Adipose tissue (tissue), 3 donors: ENCODE measurements around the gene GAS7. TPM values are rescaled to one million over a fixed set of nuclear protein-coding genes. Genes with fewer than 3 reads are reported as not detected.

Experiments
- H3K27ac ChIP-seq: one replicate; pipeline ENCODE4 v1.5.1; 2013; ENCODE audit warnings: low read depth, low read length
- WGBS, 3 donors: extraction: QIAGEN DNeasy Blood & Tissue Kit; methylation state at CpG; one replicate each; pipeline ENCODE4 v1.1.7; 2013; 5-methylcytosine and 5-hydroxymethylcytosine counted together
- polyA plus RNA-seq, 3 donors: library from polyadenylated mRNA; stranded (reverse); fragments of 200-250 nt; gene quantifications; one replicate each; pipeline ENCODE4 v1.2.3, GENCODE V29; 2013
- donor health status: healthy with polysubstance abuse.
- donor health status: Bipolar disorder and iron deficiency.
- donor health status: healthy.

The GAS7 gene
- polyA plus RNA-seq, 3 donors = 2.5 to 88.1 (median 16.4) TPM

- 26 to 51% (median 41%) methylated on average over 12 of the region's 12 CpGs for WGBS, 3 donors
These were observed 290.3 kb downstream of the GAS7 start for GRCh38 chr17:9907883-9908648.

GRCh38 chr17:9907131-9907530, 291.3 kb downstream of the GAS7 start:
- no peak overlapping the region for H3K27ac ChIP-seq
- 69 to 90% (median 87%) methylated on average over 7 of the region's 7 CpGs for WGBS, 3 donors

More at GRCh38 chr17:9907883-9908648, 290.3 kb downstream of the GAS7 start:
- H3K27ac ChIP-seq = no peak overlapping the region

GRCh38 chr17:9906616-9907015, 291.8 kb downstream of the GAS7 start:
- 52 to 76% (median 74%) methylated on average over 14 of the region's 14 CpGs for WGBS, 3 donors
- no peak overlapping the region for H3K27ac ChIP-seq

- H3K27ac ChIP-seq = no peak overlapping the region
- WGBS, 3 donors = 2 to 17% (median 11%) methylated on average over 4 of the region's 4 CpGs
These were observed 292.5 kb downstream of the GAS7 start for GRCh38 chr17:9905902-9906301.

- H3K27ac ChIP-seq = no peak within 1 kb of the TSS
- WGBS, 3 donors = 87 to 91% (median 89%) methylated on average over 11 of the region's 11 CpGs
These were observed 293.4 kb downstream of the GAS7 start, which contains the start of gene RCVRN for GRCh38 chr17:9905078-9905415. Gene RCVRN, minus strand, starts transcription at chr17:9905271. Its CDS starts 91 bp downstream, at chr17:9905180.

GRCh38 chr17:9904277-9905077, 293.9 kb downstream of the GAS7 start:
- H3K27ac ChIP-seq = no peak overlapping the region
- 93 to 96% (median 96%) methylated on average over 33 to 35 of the region's 35 CpGs for WGBS, 3 donors

GRCh38 chr17:9902120-9902519, 296.3 kb downstream of the GAS7 start:
- 14 to 42% (median 32%) methylated on average over 2 of the region's 2 CpGs for WGBS, 3 donors
- no peak overlapping the region for H3K27ac ChIP-seq

- WGBS, 3 donors = 23 to 49% (median 34%) methylated on average over 8 of the region's 8 CpGs
- peak overlapping the region; percentile 12 for H3K27ac ChIP-seq
These were observed 297.6 kb downstream of the GAS7 start for GRCh38 chr17:9900784-9901183.

- no peak overlapping the region for H3K27ac ChIP-seq
These were observed 298.3 kb downstream of the GAS7 start for GRCh38 chr17:9900044-9900594.

GRCh38 chr17:9899280-9900043, 298.9 kb downstream of the GAS7 start:
- 59 to 68% (median 60%) methylated on average over 21 of the region's 21 CpGs for WGBS, 3 donors
- no peak overlapping the region for H3K27ac ChIP-seq

More at GRCh38 chr17:9900044-9900594, 298.3 kb downstream of the GAS7 start:
- WGBS, 3 donors = 20 to 41% (median 25%) methylated on average over 8 of the region's 8 CpGs

GRCh38 chr17:9898812-9899211, 299.6 kb downstream of the GAS7 start:
- no peak overlapping the region for H3K27ac ChIP-seq
- WGBS, 3 donors = 83 to 96% (median 94%) methylated on average over 8 of the region's 8 CpGs

GRCh38 chr17:9897372-9897968, 300.9 kb downstream of the GAS7 start:
- 77 to 84% (median 84%) methylated on average over 13 of the region's 13 CpGs for WGBS, 3 donors
- H3K27ac ChIP-seq = no peak overlapping the region

GRCh38 chr17:9895923-9896322, 302.5 kb downstream of the GAS7 start:
- no peak overlapping the region for H3K27ac ChIP-seq

GRCh38 chr17:9894231-9894630, 304.2 kb downstream of the GAS7 start:
- 89 to 97% (median 94%) methylated on average over 3 of the region's 3 CpGs for WGBS, 3 donors
- no peak overlapping the region for H3K27ac ChIP-seq

GRCh38 chr17:9893411-9894012, 304.9 kb downstream of the GAS7 start:
- WGBS, 3 donors = 65 to 83% (median 66%) methylated on average over 3 of the region's 3 CpGs
- no peak overlapping the region for H3K27ac ChIP-seq

- no peak overlapping the region for H3K27ac ChIP-seq
- WGBS, 3 donors = 13 to 38% (median 14%) methylated on average over 2 of the region's 2 CpGs
These were observed 308.3 kb downstream of the GAS7 start for GRCh38 chr17:9890124-9890523.

GRCh38 chr17:9887508-9887907, 310.9 kb downstream of the GAS7 start:
- no peak overlapping the region for H3K27ac ChIP-seq
- WGBS, 3 donors = 79 to 91% (median 89%) methylated on average over 8 of the region's 8 CpGs
